HG03159 (cell line): Measurements from ENCODE around the gene PNLIP.

Source experiments
- ATAC-seq: cut with Tn5 transposase; IDR thresholded peaks from one replicate; pipeline ENCODE4 v1.9.1; 2021; ENCODE audit warnings: mild to moderate bottlenecking, moderate library complexity; ENCODE audit not compliant: unreplicated experiment

Gene PNLIP

DNA sequence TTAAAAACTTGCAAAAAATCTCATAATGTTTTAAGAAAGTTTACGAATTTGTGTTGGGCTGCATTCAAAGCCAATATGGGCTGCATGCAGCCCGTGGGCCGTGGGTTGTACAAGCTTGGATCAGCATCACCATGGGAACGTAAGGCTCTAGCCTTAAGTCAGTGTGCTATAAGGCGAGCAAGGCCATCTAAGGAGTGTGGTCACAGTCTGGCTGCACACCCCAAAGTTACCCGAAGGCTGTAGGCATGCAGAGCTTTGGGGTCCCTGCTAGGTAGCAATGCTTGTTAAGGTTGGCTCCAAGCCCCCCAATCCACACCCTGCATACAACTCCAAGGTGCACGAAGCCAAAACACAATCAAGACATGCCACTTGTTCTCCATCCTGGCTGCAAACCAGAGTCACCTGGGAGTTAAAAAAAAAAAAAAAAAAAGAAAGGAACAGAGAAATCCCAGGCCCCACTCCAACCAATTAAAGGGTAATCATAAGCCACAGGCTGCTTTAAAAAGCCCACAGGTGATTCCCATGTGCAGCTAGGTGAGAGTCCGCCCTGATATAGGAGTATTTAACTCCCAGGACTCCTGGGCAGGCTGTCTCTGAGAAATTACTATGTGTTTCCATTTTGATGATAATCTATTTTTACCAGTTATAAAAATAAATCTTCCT is 66.5 kb downstream of the PNLIP start:
- no peak for ATAC-seq

DNA sequence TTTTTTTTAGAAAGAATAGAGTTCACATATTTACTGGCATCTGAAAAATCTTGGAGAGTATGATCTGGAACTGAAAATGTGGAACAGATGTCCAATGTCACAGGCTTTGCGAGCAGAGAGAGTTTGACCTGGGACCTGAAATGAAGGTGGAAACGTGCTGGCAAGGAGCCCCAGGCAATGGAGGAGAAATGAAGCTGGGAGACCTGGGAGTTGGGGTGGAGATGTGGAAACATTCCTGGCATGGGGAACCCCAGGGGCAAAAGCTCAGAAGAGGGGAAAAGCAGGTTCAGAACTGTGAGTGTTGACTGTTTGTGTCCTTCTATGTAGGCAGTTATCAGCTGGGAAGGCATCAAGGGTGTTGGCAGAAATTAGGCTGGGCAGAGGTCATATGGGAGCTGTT is 67.7 kb downstream of the PNLIP start:
- no peak for ATAC-seq

- ATAC-seq: no peak
Observed at GRCh38 chr10:116614796-116615195, 69.1 kb downstream of the PNLIP start.

- no peak for ATAC-seq
Observed at GRCh38 chr10:116615199-116615776, 69.6 kb downstream of the PNLIP start.
